HepG2 (cell line): Measurements from ENCODE around the gene COQ7. TPM values are rescaled to one million over a fixed set of nuclear protein-coding genes. Genes with fewer than 3 reads are reported as not detected.

ENCODE experiments used
- KDM1A ChIP-seq: IDR thresholded peaks from 2 replicates; pipeline ENCODE4 v1.6.1; 2016; ENCODE audit warnings: missing compliant biosample characterization
- NPAS2 ChIP-seq: sonication (generic); formaldehyde crosslinking; IDR thresholded peaks from 2 replicates; pipeline ENCODE4 v1.8.0; 2022; ENCODE audit warnings: mild to moderate bottlenecking, missing genetic modification reagents, borderline replicate concordance
- RERE ChIP-seq: IDR thresholded peaks from 2 replicates; pipeline ENCODE4 v1.6.1; 2016; ENCODE audit warnings: low read depth, missing genetic modification reagents, missing compliant biosample characterization
- RXRB ChIP-seq: IDR thresholded peaks from 2 replicates; pipeline ENCODE4 v1.6.1; 2016; ENCODE audit warnings: borderline replicate concordance, missing genetic modification reagents, missing compliant biosample characterization
- SMARCC2 ChIP-seq: fragments of 450-650 bp; IDR thresholded peaks from 2 replicates; pipeline ENCODE4 v1.6.1; 2017; ENCODE audit warnings: antibody characterized with exemption, mild to moderate bottlenecking
- SP5 ChIP-seq: IDR thresholded peaks from 2 replicates; pipeline ENCODE4 v1.6.1; 2016; ENCODE audit warnings: low read depth, borderline replicate concordance
- TAF15 ChIP-seq: fragments of 200-400 bp; formaldehyde crosslinking; IDR thresholded peaks from one replicate; pipeline ENCODE4 v1.6.1; 2018; ENCODE audit warnings: mild to moderate bottlenecking, low read depth, low read length; ENCODE audit not compliant: poor library complexity, severe bottlenecking
- ZNF24 ChIP-seq: fragments of 450-650 bp; IDR thresholded peaks from 2 replicates; pipeline ENCODE4 v1.6.1; 2017; ENCODE audit warnings: antibody characterized with exemption, mild to moderate bottlenecking
- ZNF33A ChIP-seq: sonication (generic); formaldehyde crosslinking; IDR thresholded peaks from 2 replicates; pipeline ENCODE4 v1.5.1; 2020; ENCODE audit warnings: missing genetic modification reagents, mild to moderate bottlenecking, moderate library complexity, borderline replicate concordance
- ZNF703 ChIP-seq: sonication (generic); formaldehyde crosslinking; IDR thresholded peaks from 2 replicates; pipeline ENCODE4 v1.5.1; 2020; ENCODE audit warnings: missing genetic modification reagents, mild to moderate bottlenecking, moderate library complexity, borderline replicate concordance
- ZNF710 ChIP-seq: sonication (generic); formaldehyde crosslinking; IDR thresholded peaks from 2 replicates; pipeline ENCODE4 v1.5.0; 2020; ENCODE audit warnings: mild to moderate bottlenecking, missing genetic modification reagents, borderline replicate concordance
- ZSCAN25 ChIP-seq: sonication (generic); formaldehyde crosslinking; IDR thresholded peaks from 2 replicates; pipeline ENCODE4 v1.8.0; 2022; ENCODE audit warnings: mild to moderate bottlenecking, missing genetic modification reagents
- polyA plus RNA-seq, 8 experiments: library from polyadenylated mRNA; depleted of rRNA in 3 of 8; stranded (reverse) in 7 of 8; unstranded in 1 of 8; fragments of >200 nt; fragmentation: Illumina TruSeq in 4 of 8; extraction: Trizol in 4 of 8; gene quantifications; 2 replicates each; pipeline versions ENCODE4 v1.2.1 to v1.2.3, GENCODE V29; 2011 to 2016; ENCODE audit warnings: low read depth in 4 of 8, missing spikeins in 1 of 8, mixed read lengths in 1 of 8; ENCODE audit not compliant: insufficient read depth in 1 of 8
- total RNA-seq, 5 experiments: library from RNA; depleted of rRNA; stranded (reverse); fragments of >200 nt; fragmentation: Illumina TruSeq; extraction: Trizol; gene quantifications; 2 replicates each; pipeline ENCODE4 v1.2.3, GENCODE V29; 2016; ENCODE audit warnings: low read depth in 1 of 5
- TF ChIP-seq, protein P1 (sequence below): sonication (generic); formaldehyde crosslinking; IDR thresholded peaks from 2 replicates; pipeline ENCODE4 v1.4.0; 2020; ENCODE audit warnings: missing genetic modification reagents
- TF ChIP-seq, protein P2 (sequence below): sonication (generic); formaldehyde crosslinking; IDR thresholded peaks from 2 replicates; pipeline ENCODE4 v1.4.0; 2020; ENCODE audit warnings: missing genetic modification reagents
- TF ChIP-seq, protein P3 (sequence below): sonication (generic); formaldehyde crosslinking; IDR thresholded peaks from 2 replicates; pipeline ENCODE4 v1.9.0; 2022; ENCODE audit warnings: missing genetic modification reagents, mild to moderate bottlenecking, borderline replicate concordance

Gene COQ7
- total and polyA plus RNA-seq, 2 of the 13 experiments (the other 11 are each of a cell fraction or from before 2014, with no cell fraction given), result 20.1 to 45.7 TPM

GRCh38 chr16:19067349-19068236, at the start of gene COQ7 (continued):
- TF ChIP-seq RERE (CRISPR knock-in tag) (no peak; the same call in 1 of the 2 replicates), SP5 (peak; percentile 21; the same call in 1 of the 2 replicates), TAF15 (no peak), ZSCAN25 (CRISPR knock-in tag) (no peak; the same call in 1 of the 2 replicates), KDM1A (CRISPR knock-in tag) (peak; percentile 65; the same call in 1 of the 2 replicates), RXRB (CRISPR knock-in tag) (peak; percentile 51), ZNF33A (CRISPR knock-in tag) (no peak), ZNF24 (no peak; the same call in 1 of the 2 replicates), NPAS2 (CRISPR knock-in tag) (no peak), SMARCC2 (no peak), ZNF710 (peak; percentile 73; the same call in 1 of the 2 replicates), ZNF703 (CRISPR knock-in tag) (peak; percentile 68; the same call in 1 of the 2 replicates)
- TF ChIP-seq, protein P1, sequence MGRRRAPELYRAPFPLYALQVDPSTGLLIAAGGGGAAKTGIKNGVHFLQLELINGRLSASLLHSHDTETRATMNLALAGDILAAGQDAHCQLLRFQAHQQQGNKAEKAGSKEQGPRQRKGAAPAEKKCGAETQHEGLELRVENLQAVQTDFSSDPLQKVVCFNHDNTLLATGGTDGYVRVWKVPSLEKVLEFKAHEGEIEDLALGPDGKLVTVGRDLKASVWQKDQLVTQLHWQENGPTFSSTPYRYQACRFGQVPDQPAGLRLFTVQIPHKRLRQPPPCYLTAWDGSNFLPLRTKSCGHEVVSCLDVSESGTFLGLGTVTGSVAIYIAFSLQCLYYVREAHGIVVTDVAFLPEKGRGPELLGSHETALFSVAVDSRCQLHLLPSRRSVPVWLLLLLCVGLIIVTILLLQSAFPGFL (CRISPR knock-in tag), result no peak; the same call in 1 of the 2 replicates
- TF ChIP-seq, protein P2, sequence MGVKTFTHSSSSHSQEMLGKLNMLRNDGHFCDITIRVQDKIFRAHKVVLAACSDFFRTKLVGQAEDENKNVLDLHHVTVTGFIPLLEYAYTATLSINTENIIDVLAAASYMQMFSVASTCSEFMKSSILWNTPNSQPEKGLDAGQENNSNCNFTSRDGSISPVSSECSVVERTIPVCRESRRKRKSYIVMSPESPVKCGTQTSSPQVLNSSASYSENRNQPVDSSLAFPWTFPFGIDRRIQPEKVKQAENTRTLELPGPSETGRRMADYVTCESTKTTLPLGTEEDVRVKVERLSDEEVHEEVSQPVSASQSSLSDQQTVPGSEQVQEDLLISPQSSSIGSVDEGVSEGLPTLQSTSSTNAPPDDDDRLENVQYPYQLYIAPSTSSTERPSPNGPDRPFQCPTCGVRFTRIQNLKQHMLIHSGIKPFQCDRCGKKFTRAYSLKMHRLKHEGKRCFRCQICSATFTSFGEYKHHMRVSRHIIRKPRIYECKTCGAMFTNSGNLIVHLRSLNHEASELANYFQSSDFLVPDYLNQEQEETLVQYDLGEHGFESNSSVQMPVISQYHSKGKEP, result no peak; the same call in 1 of the 2 replicates
- TF ChIP-seq, protein P3, sequence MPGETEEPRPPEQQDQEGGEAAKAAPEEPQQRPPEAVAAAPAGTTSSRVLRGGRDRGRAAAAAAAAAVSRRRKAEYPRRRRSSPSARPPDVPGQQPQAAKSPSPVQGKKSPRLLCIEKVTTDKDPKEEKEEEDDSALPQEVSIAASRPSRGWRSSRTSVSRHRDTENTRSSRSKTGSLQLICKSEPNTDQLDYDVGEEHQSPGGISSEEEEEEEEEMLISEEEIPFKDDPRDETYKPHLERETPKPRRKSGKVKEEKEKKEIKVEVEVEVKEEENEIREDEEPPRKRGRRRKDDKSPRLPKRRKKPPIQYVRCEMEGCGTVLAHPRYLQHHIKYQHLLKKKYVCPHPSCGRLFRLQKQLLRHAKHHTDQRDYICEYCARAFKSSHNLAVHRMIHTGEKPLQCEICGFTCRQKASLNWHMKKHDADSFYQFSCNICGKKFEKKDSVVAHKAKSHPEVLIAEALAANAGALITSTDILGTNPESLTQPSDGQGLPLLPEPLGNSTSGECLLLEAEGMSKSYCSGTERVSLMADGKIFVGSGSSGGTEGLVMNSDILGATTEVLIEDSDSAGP (CRISPR knock-in tag), result peak; percentile 96
